ENCODE measurements around the gene C1orf122.

The C1orf122 gene

GRCh38 chr1:37807555-37808368 is at the start of gene C1orf122, which contains the start of gene YRDC:
TSS of gene C1orf122 (plus strand) at chr1:37807790. CDS start at chr1:37808405, 615 bp downstream.
TSS of gene YRDC (minus strand) at chr1:37808208. CDS start at chr1:37808180, 28 bp downstream.
- peak; percentile 59 for DNase-seq (ENCODE audit: extremely low read depth, low read depth)
- TF ChIP-seq CTCF (IDR thresholded peaks at IDR 0.05; ENCODE audit: low read depth, low read length, missing control alignments) = no peak
- H3K4me3 ChIP-seq (replicated peaks; ENCODE audit: low read depth, low read length) = peak within 1 kb of the TSS; percentile 76

GRCh38 chr1:37759451-37759850 is 48.1 kb upstream of the C1orf122 start:
- no peak for DNase-seq (ENCODE audit: extremely low read depth, low read depth)
- no peak for TF ChIP-seq CTCF (IDR thresholded peaks at IDR 0.05; ENCODE audit: low read depth, low read length, missing control alignments)
- H3K4me3 ChIP-seq (replicated peaks; ENCODE audit: low read depth, low read length) = no peak overlapping the region

GRCh38 chr1:37761416-37762095 is 46.0 kb upstream of the C1orf122 start:
- no peak overlapping the region for H3K4me3 ChIP-seq (replicated peaks; ENCODE audit: low read depth, low read length)
- DNase-seq (ENCODE audit: extremely low read depth, low read depth) = no peak
- TF ChIP-seq CTCF (IDR thresholded peaks at IDR 0.05; ENCODE audit: low read depth, low read length, missing control alignments) = no peak

GRCh38 chr1:37762516-37762915 is 45.1 kb upstream of the C1orf122 start:
- TF ChIP-seq CTCF (IDR thresholded peaks at IDR 0.05; ENCODE audit: low read depth, low read length, missing control alignments) = no peak
- H3K4me3 ChIP-seq (replicated peaks; ENCODE audit: low read depth, low read length) = no peak overlapping the region
- DNase-seq (ENCODE audit: extremely low read depth, low read depth) = no peak

GRCh38 chr1:37763791-37764413 is 43.7 kb upstream of the C1orf122 start:
- no peak for TF ChIP-seq CTCF (IDR thresholded peaks at IDR 0.05; ENCODE audit: low read depth, low read length, missing control alignments)
- DNase-seq (ENCODE audit: extremely low read depth, low read depth) = no peak
- no peak overlapping the region for H3K4me3 ChIP-seq (replicated peaks; ENCODE audit: low read depth, low read length)

- no peak overlapping the region for H3K4me3 ChIP-seq (replicated peaks; ENCODE audit: low read depth, low read length)
- peak; percentile 21 for DNase-seq (ENCODE audit: extremely low read depth, low read depth)
- no peak for TF ChIP-seq CTCF (IDR thresholded peaks at IDR 0.05; ENCODE audit: low read depth, low read length, missing control alignments)
Observed at GRCh38 chr1:37764414-37764825, 43.2 kb upstream of the C1orf122 start.

Measured in HFF-Myc (cell line).